ENCODE data around the gene FSIP1.

FSIP1 gene

GRCh38 chr15:39649757-39650156, 132.9 kb downstream of the FSIP1 start:
- no peaks in the 10 kb centered on the region for H3K27me3 ChIP-seq (ENCODE audit: insufficient read depth, poor library complexity, severe bottlenecking)
- DNase-seq (ENCODE audit: low spot score) (no peak), ATAC-seq (ENCODE audit: low read depth) (no peak)
- H3K4me3 ChIP-seq (ENCODE audit: severe bottlenecking) = no peak overlapping the region
- H3K4me1 ChIP-seq (ENCODE audit: insufficient read depth, poor library complexity, severe bottlenecking) = no peaks in the 10 kb centered on the region
- no peaks in the 10 kb centered on the region for H3K36me3 ChIP-seq (ENCODE audit: low read depth)
- no peak overlapping the region for H3K27ac ChIP-seq (ENCODE audit: poor library complexity, severe bottlenecking)
- no peak for TF ChIP-seq CTCF (IDR thresholded peaks at IDR 0.05; ENCODE audit: poor library complexity, severe bottlenecking)
- no peaks in the 10 kb centered on the region for H3K9me3 ChIP-seq (ENCODE audit: severe bottlenecking)

- Histone ChIP-seq H3K27me3 (ENCODE audit: insufficient read depth, poor library complexity, severe bottlenecking) (no peaks in the 10 kb centered on the region), H3K9me3 (ENCODE audit: severe bottlenecking) (no peaks in the 10 kb centered on the region), H3K27ac (ENCODE audit: poor library complexity, severe bottlenecking) (no peak overlapping the region), H3K36me3 (ENCODE audit: low read depth) (no peaks in the 10 kb centered on the region), H3K4me1 (ENCODE audit: insufficient read depth, poor library complexity, severe bottlenecking) (peaks cover 16% of the 10 kb centered on the region), H3K4me3 (ENCODE audit: severe bottlenecking) (no peak overlapping the region)
- no peak for TF ChIP-seq CTCF (IDR thresholded peaks at IDR 0.05; ENCODE audit: poor library complexity, severe bottlenecking)
- DNase-seq (ENCODE audit: low spot score) (no peak), ATAC-seq (ENCODE audit: low read depth) (no peak)
Measured at GRCh38 chr15:39646425-39646824, 136.2 kb downstream of the FSIP1 start.

GRCh38 chr15:39645976-39646257, 136.7 kb downstream of the FSIP1 start:
- TF ChIP-seq CTCF (IDR thresholded peaks at IDR 0.05; ENCODE audit: poor library complexity, severe bottlenecking) = no peak
- H3K27me3 ChIP-seq (ENCODE audit: insufficient read depth, poor library complexity, severe bottlenecking) = no peaks in the 10 kb centered on the region
- H3K4me1 ChIP-seq (ENCODE audit: insufficient read depth, poor library complexity, severe bottlenecking) = peaks cover 20% of the 10 kb centered on the region
- H3K9me3 ChIP-seq (ENCODE audit: severe bottlenecking) = no peaks in the 10 kb centered on the region
- H3K4me3 ChIP-seq (ENCODE audit: severe bottlenecking) = no peak overlapping the region
- H3K36me3 ChIP-seq (ENCODE audit: low read depth) = no peaks in the 10 kb centered on the region
- H3K27ac ChIP-seq (ENCODE audit: poor library complexity, severe bottlenecking) = no peak overlapping the region
- ATAC-seq (ENCODE audit: low read depth) (no peak), DNase-seq (ENCODE audit: low spot score) (no peak)

- H3K4me3 ChIP-seq (ENCODE audit: severe bottlenecking) = no peak overlapping the region
- ATAC-seq (ENCODE audit: low read depth) = no peak
Measured at GRCh38 chr15:39645138-39645975, 137.3 kb downstream of the FSIP1 start.

More at GRCh38 chr15:39645138-39645975, 137.3 kb downstream of the FSIP1 start:
- Histone ChIP-seq H3K36me3 (ENCODE audit: low read depth) (no peaks in the 10 kb centered on the region), H3K27ac (ENCODE audit: poor library complexity, severe bottlenecking) (no peak overlapping the region), H3K4me1 (ENCODE audit: insufficient read depth, poor library complexity, severe bottlenecking) (peaks cover 26% of the 10 kb centered on the region), H3K9me3 (ENCODE audit: severe bottlenecking) (no peaks in the 10 kb centered on the region), H3K27me3 (ENCODE audit: insufficient read depth, poor library complexity, severe bottlenecking) (no peaks in the 10 kb centered on the region)
- no peak for TF ChIP-seq CTCF (IDR thresholded peaks at IDR 0.05; ENCODE audit: poor library complexity, severe bottlenecking)
- no peak for DNase-seq (ENCODE audit: low spot score)

Measured in RWPE2 (cell line).